D721Med (cell line): ENCODE measurements around the gene PRDX1.
"Not testable (repeated sequence)": the region's sequence is repeated elsewhere in the genome, so short reads cannot be mapped to it uniquely, and the experiment has no call there.

Experiments used
- DNase-seq: peaks from one replicate; pipeline ENCODE4 v3.0.0; 2011; ENCODE audit warnings: low spot score; ENCODE audit not compliant: insufficient read length
- FAIRE-seq: peaks from 2 replicates; lab custom pipeline; 2011; peaks lifted over from hg19 to GRCh38; lab: Jason Lieb, UNC
- CTCF ChIP-seq: IDR thresholded peaks from 2 replicates; pipeline ENCODE4 v1.5.1; 2012; ENCODE audit warnings: mild to moderate bottlenecking, control low read depth; ENCODE audit not compliant: insufficient read depth; ENCODE audit errors: missing control alignments

Gene PRDX1

GRCh38 chr1:45488666-45489377 is 32.9 kb downstream of the PRDX1 start:
- no peak for TF ChIP-seq CTCF
- DNase-seq (no peak), FAIRE-seq (no peak)

GRCh38 chr1:45485949-45486348 is 35.7 kb downstream of the PRDX1 start:
- DNase-seq (no peak), FAIRE-seq (no peak)
- no peak for TF ChIP-seq CTCF

- TF ChIP-seq CTCF: no peak
- FAIRE-seq (no peak), DNase-seq (no peak)
Observed at GRCh38 chr1:45479039-45479748, 42.5 kb downstream of the PRDX1 start.

- FAIRE-seq: no peak
- DNase-seq: no peak
- no peak for TF ChIP-seq CTCF
Observed at GRCh38 chr1:45478121-45478814, 43.4 kb downstream of the PRDX1 start.

- DNase-seq (no peak), FAIRE-seq (no peak)
- TF ChIP-seq CTCF: no peak
Observed at GRCh38 chr1:45477646-45478045, 44.0 kb downstream of the PRDX1 start.

- FAIRE-seq, DNase-seq: not testable (repeated sequence)
Observed at GRCh38 chr1:45474194-45474593, 47.5 kb downstream of the PRDX1 start.

- FAIRE-seq (no peak), DNase-seq (no peak)
- no peak for TF ChIP-seq CTCF
Observed at GRCh38 chr1:45473302-45473701, 48.4 kb downstream of the PRDX1 start.
